Fibroblast of skin of abdomen (primary cell): Measurements from ENCODE around the gene BPIFB3.
"Not testable (repeated sequence)": the region's sequence is repeated elsewhere in the genome, so short reads cannot be mapped to it uniquely, and the experiment has no call there.

Experiments
- DNase-seq: peaks from one replicate; pipeline ENCODE4 v3.0.0-alpha.2; 2013

Gene BPIFB3

DNA sequence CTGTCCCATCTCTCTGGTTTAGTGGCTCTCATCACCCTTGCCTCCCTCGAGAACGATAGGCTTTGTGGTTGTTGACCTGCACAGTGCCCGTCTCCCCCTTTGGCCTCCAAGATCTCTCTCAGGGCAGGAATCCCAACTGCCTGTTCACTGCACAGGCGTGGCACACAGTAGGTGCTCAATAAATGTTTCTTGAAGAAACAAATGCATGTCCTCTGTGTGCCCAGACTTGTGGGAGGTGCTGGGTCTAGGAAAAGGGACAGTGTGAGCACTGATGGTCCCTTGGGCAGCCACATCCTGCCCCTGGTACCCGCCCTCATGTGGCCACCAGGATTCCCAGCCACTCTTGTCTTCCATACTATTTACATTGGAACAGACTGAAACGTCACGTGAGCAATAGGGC lies 24.8 kb upstream of the BPIFB3 start:
- DNase-seq: no peak

DNA sequence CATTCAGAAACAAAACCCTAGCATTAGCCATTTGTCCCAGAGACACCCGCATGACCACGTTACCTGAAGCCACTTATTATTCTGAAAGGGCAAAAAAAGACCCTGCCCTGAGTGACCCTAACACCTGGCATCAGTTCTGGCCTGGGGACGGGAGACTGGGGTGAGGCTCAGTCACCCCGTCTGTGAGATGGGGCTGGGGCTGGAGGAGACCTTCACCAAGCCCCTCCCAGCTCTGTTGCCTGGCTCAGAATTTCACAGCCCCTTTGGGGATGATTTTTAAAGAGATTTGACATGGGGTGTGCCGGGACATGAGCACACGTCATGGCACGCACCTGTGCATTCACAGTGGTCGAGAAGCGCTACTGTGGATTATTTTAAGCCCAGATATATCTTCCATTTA lies 23.6 kb upstream of the BPIFB3 start:
- DNase-seq: no peak

- no peak for DNase-seq
Measured at GRCh38 chr20:33030569-33030968, 23.1 kb upstream of the BPIFB3 start.

DNA sequence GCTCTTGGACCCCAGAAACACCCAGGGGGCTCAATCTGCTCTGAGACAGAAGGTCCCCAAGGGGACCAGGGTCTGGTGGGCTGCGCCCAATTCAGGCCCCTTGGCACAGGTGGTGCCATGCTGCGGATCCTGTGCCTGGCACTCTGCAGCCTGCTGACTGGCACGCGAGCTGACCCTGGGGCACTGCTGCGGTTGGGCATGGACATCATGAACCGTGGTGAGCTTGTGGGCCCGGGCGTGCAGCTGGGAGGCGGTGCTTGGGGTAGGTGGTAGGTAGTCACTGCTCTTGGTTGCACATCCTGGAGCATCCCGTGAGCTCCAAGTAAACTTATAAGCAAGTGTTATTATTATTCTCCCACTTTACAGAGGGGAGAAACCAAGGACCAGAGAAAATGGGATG lies 22.2 kb upstream of the BPIFB3 start, which contains the start of gene BPIFB6:
BPIFB6 (plus strand) TSS at position 118 of the 400 bp plus-strand sequence; CDS start at position 118, 0 bp downstream.
- no peak for DNase-seq

DNA sequence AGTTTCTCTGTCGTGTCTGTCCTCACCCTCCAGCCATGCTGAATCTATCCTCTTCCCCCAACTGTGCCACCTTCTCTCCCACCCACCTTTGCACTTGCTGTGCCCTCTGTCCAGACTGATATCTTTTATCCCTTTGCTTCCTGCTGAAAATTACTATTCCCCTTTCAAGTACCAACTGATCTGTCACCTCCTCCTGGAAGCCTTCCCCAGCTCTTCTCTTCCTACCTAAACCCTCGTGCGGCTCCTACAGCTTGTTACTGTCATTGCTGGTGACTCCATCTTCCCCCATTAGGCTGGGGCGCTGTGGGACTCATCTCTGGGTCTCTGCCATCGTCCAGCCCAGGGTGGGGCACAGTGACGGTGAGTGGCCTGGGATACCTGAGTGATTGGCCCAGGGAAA lies 21.1 kb upstream of the BPIFB3 start:
- no peak for DNase-seq

GRCh38 chr20:33033381-33033780 lies 20.3 kb upstream of the BPIFB3 start:
- no peak for DNase-seq

DNA sequence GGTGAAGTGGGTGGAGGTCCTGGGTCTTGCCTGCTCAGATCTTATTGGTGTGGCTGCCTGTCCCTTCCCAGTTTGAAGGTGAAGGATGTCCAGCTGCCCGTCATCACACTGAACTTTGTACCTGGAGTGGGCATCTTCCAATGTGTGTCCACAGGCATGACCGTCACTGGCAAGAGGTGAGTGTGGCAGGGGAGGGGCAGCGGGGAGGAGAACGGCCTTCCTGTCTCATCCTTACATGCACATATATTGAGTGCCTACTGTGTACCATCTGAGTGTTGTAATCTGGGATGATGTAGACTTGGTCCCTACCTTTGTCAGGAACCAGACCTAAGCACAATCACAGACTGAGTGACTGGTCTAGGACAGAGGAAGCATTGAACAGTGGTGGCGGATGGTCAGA lies 19.6 kb upstream of the BPIFB3 start:
- DNase-seq: no peak

DNA sequence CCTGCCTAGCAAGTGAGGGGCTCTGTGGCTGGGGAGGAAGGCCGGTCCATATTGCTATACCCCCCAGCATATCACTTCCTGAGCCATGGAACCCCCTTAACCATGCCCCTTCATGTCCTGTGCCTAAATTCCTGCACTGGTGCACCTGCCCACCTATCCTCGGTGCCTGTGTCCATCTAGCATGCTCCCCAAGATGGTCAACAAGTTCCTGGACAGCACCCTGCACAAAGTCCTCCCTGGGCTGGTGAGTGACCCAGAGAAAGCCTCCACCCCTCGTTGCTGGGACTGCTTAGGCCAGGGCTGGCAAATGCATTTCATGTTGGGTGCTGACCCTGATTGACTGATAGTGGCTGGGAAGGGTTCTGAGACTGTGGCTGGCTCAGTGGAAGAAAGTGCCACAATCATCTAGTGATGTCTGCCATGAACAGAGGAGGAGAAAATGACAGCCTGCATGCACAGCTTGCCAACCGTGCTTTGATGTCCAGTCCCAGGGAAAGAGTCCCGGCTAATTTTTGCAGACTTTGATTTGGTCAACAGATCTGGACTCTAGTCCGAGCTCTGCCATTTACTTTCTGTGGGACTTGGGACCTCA lies 18.7 kb upstream of the BPIFB3 start:
- no peak for DNase-seq

DNA sequence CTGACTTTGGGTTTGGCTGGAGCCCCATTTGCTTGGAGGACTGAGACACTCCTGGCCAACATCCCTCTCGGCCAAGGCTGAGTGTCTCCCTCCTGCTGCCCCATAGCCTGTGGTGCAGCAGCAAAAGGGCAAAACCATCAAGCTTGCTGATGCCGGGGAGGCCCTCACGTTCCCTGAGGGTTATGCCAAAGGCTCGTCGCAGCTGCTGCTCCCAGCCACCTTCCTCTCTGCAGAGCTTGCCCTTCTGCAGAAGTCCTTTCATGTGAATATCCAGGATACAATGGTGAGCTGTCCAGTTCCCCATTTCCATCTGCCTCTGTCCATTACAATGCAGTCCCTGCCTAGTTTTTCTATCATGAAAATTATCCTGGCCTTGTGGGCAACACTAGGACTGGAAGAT lies 16.2 kb upstream of the BPIFB3 start:
- DNase-seq: no peak

DNA sequence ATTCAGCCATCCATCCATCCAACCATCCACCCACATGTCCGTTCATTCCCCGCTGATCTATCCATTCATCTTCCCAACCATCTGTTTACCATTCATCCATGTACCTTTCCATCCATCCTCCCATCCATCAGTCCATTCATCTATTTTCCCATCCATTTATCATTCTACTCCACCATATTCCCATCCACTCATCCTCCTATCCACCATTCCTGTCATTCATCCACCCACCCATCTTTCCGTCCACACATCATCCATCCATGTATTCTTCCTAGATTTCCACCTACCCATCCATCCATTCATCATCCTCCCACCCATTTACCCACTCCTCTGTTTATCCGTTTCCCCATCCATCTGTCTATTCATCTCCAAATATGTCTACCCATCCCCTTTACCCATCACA lies 15.5 kb upstream of the BPIFB3 start:
- DNase-seq: no peak

GRCh38 chr20:33042430-33042829 lies 11.3 kb upstream of the BPIFB3 start:
- DNase-seq: no peak

DNA sequence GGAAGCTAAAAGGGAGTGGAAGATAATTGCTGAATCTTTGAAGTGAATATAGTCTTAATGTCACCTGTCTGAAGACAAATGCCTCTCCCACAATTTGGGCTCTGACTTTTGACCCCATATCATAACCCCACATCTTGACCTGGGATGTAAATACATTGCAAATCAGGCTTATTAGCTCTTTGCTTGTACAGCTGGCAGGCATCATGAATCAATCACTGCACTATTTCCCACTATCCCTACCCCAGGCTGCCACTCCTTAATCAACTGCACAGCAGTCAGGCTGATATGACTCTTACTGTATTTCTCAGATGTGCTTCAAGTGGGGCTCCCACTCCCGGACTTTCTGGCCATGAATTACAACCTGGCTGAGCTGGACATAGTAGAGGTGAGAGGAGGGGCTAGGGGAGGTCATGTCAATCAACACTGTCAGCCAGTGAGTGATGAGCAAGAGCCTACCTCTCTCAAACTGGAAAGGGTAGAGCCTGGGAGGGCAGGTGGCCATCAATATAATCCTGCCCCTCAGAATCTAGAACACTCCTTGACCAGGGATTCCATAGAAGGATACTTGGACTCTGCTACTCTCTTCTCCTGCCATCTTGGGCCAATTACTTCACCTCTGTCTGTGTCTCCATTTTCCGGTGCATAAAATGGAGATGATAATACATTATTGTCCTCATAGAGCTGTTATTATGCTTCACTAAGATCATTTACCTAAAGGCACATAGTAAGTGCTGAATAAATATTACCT lies 10.5 kb upstream of the BPIFB3 start:
- DNase-seq: no peak

DNA sequence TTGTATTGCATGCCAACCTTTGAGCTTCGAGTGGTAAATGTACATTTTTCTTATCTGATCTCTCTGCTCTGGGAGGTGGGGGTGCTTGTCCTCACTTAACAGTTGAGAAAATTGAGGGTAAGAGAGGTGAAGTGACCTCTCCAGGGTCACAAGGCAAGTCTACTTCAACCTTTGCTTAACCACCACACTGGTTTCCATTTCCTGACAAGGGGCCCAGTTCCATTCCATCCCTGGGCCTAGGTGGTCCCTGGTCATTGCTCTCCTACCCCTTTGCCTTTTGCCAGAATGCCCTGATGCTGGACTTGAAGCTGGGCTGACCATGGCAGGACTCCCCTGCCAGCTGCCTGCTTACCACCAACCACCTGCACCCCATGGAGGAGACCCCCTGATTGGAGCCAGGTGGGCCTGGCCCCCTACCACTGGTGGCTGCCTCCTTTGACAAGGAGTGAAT lies 9.9 kb upstream of the BPIFB3 start:
- DNase-seq: no peak

DNA sequence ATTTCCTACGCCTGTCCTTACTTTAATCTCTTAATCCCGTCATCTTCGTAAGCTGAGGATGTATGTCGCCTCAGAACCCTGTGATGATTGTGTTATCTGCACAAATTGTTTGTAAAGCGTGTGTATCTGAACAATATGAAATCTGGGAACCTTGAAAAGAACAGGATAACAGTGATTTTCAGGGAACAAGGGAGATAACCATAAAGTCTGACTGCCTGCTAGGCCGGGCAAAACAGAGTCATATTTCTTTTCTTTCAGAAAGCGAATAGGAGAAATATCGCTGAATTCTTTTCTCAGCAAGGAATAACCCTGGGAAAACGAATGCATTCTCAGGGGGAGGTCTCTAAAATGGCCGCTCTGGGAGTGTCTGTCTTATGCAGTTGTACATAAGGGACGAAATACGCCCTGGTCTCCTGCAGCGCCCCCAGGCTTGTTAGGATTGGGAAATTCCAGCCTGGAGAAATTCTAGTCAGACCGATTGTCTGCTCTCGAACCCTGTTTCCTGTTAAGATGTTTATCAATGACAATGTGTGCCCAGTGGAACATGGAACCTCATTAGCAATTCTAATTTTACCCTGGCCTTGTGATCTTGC lies 8.5 kb upstream of the BPIFB3 start:
- DNase-seq: not testable (repeated sequence)

- no peak for DNase-seq
Measured at GRCh38 chr20:33046412-33046811, 7.3 kb upstream of the BPIFB3 start.

- DNase-seq: no peak
Measured at GRCh38 chr20:33051333-33051732, 2.4 kb upstream of the BPIFB3 start.

- DNase-seq: no peak
Measured at GRCh38 chr20:33054381-33054780, 678 bp downstream of the BPIFB3 start.

- DNase-seq: no peak
Measured at GRCh38 chr20:33054791-33055190, 1.1 kb downstream of the BPIFB3 start.

DNA sequence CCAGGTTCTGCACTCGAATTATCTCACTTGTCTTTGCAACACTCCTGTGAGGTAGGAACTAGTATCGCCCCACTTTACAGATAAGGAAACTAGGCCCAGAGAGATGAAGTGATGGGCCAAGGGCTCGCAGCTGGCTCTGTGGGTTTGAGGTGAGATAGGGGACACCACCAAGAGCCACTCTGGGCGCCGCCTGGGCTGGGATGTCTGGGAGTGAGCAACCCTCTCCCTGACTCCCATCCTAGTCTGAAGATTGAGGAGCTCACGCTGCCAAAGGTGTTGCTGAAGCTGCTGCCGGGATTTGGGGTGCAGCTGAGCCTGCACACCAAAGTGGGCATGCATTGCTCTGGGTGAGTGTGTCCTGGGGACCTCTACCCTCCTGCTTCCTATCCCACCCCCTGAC lies 5.4 kb downstream of the BPIFB3 start:
- DNase-seq: no peak

DNA sequence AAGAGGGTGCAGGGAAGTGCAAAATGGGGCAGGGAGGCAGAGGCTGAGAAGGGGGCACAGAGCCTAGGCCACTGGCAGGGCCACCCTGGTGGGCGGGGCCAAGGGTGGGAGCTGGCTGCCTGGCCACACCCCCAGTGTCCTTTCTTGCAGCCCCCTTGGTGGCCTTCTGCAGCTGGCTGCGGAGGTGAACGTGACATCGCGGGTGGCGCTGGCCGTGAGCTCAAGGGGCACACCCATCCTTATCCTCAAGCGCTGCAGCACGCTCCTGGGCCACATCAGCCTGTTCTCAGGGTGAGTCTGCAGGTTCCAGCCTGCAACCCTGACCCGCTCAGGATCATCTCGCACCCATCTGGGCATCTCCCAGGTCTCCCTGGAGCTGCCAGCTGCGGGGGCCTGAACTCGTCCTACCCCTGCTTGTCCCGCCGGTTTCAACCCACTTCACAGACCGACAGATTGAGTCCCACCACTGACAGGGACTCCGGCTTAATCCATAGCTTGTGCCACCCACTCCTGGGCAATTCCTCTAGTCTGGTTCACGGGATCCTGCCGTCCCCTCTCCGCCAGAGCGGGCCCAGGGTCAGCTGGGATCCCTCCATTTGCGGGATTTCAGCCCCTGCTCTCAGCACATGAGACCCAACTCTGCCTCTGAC lies 6.2 kb downstream of the BPIFB3 start:
- no peak for DNase-seq

DNA sequence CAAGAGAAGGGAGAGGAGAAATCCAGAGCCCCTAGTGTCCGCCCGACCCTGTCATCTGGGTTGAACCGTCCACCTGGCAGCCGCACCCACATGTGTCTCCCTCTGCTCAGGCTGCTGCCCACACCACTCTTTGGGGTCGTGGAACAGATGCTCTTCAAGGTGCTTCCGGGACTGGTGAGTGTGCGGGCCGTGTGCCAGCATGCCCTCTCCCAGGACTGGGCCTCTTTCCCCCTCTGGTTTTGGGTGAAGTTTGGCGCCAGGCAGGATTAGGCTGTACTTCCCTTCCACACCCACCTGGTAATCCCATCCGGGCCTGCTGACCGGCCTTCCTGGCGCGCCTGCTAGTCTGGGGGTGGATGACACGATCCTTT lies 7.9 kb downstream of the BPIFB3 start:
- no peak for DNase-seq

DNA sequence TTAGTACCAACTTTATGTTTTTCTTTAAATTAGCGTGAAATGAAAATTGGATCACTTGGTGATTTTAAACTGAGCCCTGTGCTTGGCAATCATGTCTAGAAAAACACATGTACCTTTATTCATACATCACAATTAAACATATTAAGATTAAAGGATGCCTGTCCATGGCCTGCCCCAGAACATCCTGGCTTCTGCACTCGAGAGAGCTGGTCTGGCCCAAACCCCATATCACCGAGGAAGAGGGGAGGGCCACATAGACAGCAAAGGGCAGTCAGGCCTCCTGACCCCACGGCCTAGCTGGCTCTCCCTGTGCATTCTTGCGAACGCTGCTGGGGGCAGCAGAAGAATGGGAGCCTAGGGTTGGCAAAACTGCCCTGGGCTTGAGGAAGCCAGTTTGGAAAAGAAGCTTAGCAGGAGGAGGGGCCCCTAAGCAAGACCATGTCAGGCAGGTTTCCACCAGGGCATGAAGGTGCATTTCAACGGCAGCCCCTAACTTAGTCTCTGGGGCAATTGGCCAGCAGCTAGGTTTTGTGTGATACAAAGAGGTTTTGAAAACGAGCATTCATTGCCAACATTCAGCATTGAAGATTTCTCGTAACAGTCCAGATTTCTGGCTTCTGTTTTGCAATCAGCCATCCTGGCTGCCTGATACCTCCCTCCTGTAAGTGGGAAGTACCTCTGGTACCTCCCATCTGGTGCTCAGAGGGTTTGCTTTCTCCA lies 8.6 kb downstream of the BPIFB3 start:
- no peak for DNase-seq

DNA sequence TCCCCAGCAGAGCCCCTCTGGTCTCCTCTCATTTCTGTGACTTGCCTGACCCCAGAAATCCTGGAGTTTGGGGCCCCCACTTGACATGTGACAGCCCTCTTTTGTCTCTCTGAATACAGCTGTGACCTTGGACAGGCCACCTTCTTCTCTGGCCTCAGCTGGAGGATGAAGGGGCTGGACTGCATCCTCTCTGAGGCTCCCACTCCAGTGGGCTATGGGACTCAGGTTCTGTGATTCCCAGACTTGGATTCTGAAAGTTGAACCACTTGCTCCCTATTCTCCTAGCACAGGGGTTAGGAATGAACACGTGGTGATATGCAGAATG lies 9.1 kb downstream of the BPIFB3 start:
- no peak for DNase-seq
